Urinary bladder (tissue), 4 donors: ENCODE results near the gene TFEB. TPM values are rescaled to one million over a fixed set of nuclear protein-coding genes. Genes with fewer than 3 reads are reported as not detected.

Source experiments
- DNase-seq: peaks from one replicate; pipeline ENCODE4 v3.0.0-alpha.2; 2015; ENCODE audit errors: extremely low spot score
- H3K27ac ChIP-seq: one replicate; pipeline ENCODE4 v1.5.1; 2013; ENCODE audit warnings: low read depth, mild to moderate bottlenecking, moderate library complexity
- H3K36me3 ChIP-seq: one replicate; pipeline ENCODE4 v1.6.1; 2013; ENCODE audit warnings: mild to moderate bottlenecking, moderate library complexity; ENCODE audit not compliant: insufficient read depth
- H3K4me1 ChIP-seq: one replicate; pipeline ENCODE4 v1.6.1; 2013; ENCODE audit warnings: mild to moderate bottlenecking, moderate library complexity; ENCODE audit not compliant: insufficient read depth
- H3K4me3 ChIP-seq: one replicate; pipeline ENCODE4 v1.5.1; 2013; ENCODE audit warnings: low read depth, low read length
- WGBS: extraction: QIAGEN DNeasy Blood & Tissue Kit; methylation state at CpG from one replicate; pipeline ENCODE4 v1.1.7; 2013; 5-methylcytosine and 5-hydroxymethylcytosine counted together
- polyA plus RNA-seq: library from polyadenylated mRNA; stranded (reverse); fragments of 200-250 nt; gene quantifications from one replicate; pipeline ENCODE4 v1.2.3, GENCODE V29; 2013
- total RNA-seq: library from RNA; depleted of rRNA; stranded (reverse); fragments of >200 nt; gene quantifications from one replicate; pipeline ENCODE4 v1.2.3, GENCODE V29; 2014
- donor health status: healthy with polysubstance abuse.
- donor health status: healthy.

The TFEB gene
- total and polyA plus RNA-seq, 2 donors: 4.3 to 25.4 TPM

- Histone ChIP-seq H3K36me3 (no peaks in the 10 kb centered on the region), H3K27ac (no peak overlapping the region), H3K4me1 (no peaks in the 10 kb centered on the region), H3K4me3 (no peak overlapping the region)
- DNase-seq: no peak
- 94% methylated on average over 6 of the region's 6 CpGs for WGBS
Observed at GRCh38 chr6:41757271-41757670, 21.9 kb upstream of the TFEB start.

- Histone ChIP-seq H3K27ac (no peak overlapping the region), H3K36me3 (no peaks in the 10 kb centered on the region), H3K4me1 (no peaks in the 10 kb centered on the region), H3K4me3 (no peak overlapping the region)
- DNase-seq: no peak
- WGBS: 60% methylated on average over 13 of the region's 13 CpGs
Observed at GRCh38 chr6:41756354-41756753, 20.9 kb upstream of the TFEB start.

DNA sequence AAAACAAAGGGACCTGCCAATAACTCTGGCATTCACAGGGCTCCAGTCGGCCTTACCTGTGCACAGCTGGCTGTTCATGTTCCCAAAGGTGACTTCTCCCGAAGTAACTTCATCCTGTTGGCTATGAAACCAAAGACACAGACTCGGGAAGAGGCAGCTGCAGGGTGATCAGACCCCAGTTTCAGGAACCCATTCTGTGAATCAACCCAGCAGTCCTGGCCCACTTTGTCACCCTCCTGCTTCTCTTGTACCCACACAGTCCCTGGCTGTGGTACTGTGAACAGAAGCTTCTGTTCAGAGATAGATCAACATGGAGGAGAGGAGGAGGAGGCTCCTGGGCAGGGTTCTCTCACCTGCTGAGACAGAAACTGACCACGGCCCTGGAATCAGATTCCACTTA lies 20.5 kb upstream of the TFEB start:
- no peak overlapping the region for H3K4me3 ChIP-seq
- DNase-seq: no peak
- 78% methylated on average over 4 of the region's 4 CpGs for WGBS
- no peak overlapping the region for H3K27ac ChIP-seq
- no peaks in the 10 kb centered on the region for H3K36me3 ChIP-seq
- H3K4me1 ChIP-seq: no peaks in the 10 kb centered on the region

DNA sequence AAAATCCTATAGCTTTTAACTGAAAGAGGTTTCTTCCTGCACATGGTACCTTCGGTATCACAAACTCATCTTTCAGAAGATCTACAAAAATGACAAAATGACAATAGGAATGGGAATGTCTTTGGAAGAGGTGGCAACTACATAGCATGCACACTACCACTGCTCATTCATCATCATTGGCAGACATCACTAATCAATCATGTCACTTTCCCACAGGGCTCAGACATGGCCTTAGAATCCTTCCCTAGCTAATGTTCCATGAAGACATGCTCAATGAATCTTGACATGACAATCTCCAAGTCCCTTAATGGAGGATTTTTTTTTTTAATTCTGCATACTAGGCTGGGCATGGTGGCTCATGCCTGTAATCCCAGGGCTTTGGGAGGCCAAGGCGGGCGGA lies 15.0 kb upstream of the TFEB start:
- Histone ChIP-seq H3K4me3 (no peak overlapping the region), H3K4me1 (no peaks in the 10 kb centered on the region), H3K27ac (no peak overlapping the region), H3K36me3 (no peaks in the 10 kb centered on the region)
- 98% methylated on average over 3 of the region's 3 CpGs for WGBS
- DNase-seq: no peak

GRCh38 chr6:41748542-41748941 lies 13.1 kb upstream of the TFEB start:
- WGBS: 33% methylated on average over 3 of the region's 3 CpGs
- H3K4me3 ChIP-seq: no peak overlapping the region
- no peak for DNase-seq
- no peak overlapping the region for H3K27ac ChIP-seq
- H3K36me3 ChIP-seq: no peaks in the 10 kb centered on the region
- no peaks in the 10 kb centered on the region for H3K4me1 ChIP-seq

DNA sequence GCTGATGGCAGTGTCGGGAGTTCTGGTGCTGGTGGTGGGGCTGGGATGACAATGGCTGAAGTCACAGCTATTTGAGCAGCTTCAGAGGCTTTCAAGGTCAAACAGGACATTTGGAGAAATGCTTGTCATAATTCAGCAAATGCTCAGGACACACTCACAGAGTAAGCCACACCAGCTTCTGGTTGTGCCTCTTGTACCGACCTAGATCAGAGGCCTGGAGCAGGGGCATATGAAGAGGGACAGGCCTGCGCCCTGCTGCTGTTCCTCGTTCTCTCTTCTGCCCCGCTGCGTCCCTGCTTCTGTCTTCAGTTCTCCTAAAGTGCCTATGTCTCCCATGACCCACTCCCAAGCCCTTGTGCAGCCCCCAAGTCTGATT lies 12.7 kb upstream of the TFEB start:
- DNase-seq: no peak
- no peak overlapping the region for H3K27ac ChIP-seq
- WGBS: 94% methylated on average over 6 of the region's 6 CpGs
- H3K4me3 ChIP-seq: no peak overlapping the region
- no peaks in the 10 kb centered on the region for H3K36me3 ChIP-seq
- no peaks in the 10 kb centered on the region for H3K4me1 ChIP-seq

GRCh38 chr6:41747256-41748101 lies 12.1 kb upstream of the TFEB start, which contains the start of gene PGC:
Gene PGC, minus strand, starts transcription at chr6:41747397. Its CDS starts 63 bp downstream, at chr6:41747334.
- Histone ChIP-seq H3K27ac (no peak within 1 kb of the TSS), H3K4me3 (no peak within 1 kb of the TSS), H3K4me1 (no peaks in the 10 kb centered on the region), H3K36me3 (no peaks in the 10 kb centered on the region)
- 89% methylated on average over 15 of the region's 15 CpGs for WGBS
- DNase-seq: no peak

DNA sequence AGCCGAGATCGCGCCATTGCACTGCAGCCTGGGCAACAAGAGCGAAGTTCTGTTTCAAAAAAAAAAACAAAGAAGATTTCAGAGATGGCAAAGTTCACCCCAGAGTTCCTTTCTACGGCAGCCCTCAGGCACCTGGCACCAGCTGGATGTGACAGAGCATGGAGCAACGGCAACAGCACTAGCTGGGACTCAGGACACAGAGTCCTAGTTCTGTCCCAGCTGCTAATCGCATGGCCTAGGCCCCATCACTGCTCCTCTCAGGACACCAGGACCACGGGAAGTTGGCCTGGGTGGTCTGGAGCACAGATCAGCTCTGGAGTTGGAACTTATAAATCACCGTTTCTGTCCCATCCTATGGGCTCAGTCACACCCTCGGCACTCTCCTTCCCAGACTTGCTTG lies 10.7 kb upstream of the TFEB start:
- Histone ChIP-seq H3K4me3 (no peak overlapping the region), H3K27ac (no peak overlapping the region), H3K4me1 (no peaks in the 10 kb centered on the region), H3K36me3 (no peaks in the 10 kb centered on the region)
- WGBS: 92% methylated on average over 10 of the region's 10 CpGs
- DNase-seq: no peak

- WGBS: 87% methylated on average over 7 of the region's 7 CpGs
- no peak for DNase-seq
- H3K4me3 ChIP-seq: no peak overlapping the region
- no peaks in the 10 kb centered on the region for H3K36me3 ChIP-seq
- no peak overlapping the region for H3K27ac ChIP-seq
- H3K4me1 ChIP-seq: no peaks in the 10 kb centered on the region
Observed at GRCh38 chr6:41744236-41744787, 8.9 kb upstream of the TFEB start.

GRCh38 chr6:41743406-41744235 lies 8.2 kb upstream of the TFEB start:
- WGBS: 88% methylated on average over 6 of the region's 6 CpGs
- Histone ChIP-seq H3K36me3 (no peaks in the 10 kb centered on the region), H3K4me3 (no peak overlapping the region), H3K4me1 (no peaks in the 10 kb centered on the region), H3K27ac (no peak overlapping the region)
- no peak for DNase-seq

- no peaks in the 10 kb centered on the region for H3K36me3 ChIP-seq
- H3K4me3 ChIP-seq: no peak overlapping the region
- 87% methylated on average over 20 of the region's 20 CpGs for WGBS
- H3K27ac ChIP-seq: no peak overlapping the region
- no peaks in the 10 kb centered on the region for H3K4me1 ChIP-seq
- DNase-seq: no peak
Observed at GRCh38 chr6:41741625-41742490, 6.5 kb upstream of the TFEB start.

DNA sequence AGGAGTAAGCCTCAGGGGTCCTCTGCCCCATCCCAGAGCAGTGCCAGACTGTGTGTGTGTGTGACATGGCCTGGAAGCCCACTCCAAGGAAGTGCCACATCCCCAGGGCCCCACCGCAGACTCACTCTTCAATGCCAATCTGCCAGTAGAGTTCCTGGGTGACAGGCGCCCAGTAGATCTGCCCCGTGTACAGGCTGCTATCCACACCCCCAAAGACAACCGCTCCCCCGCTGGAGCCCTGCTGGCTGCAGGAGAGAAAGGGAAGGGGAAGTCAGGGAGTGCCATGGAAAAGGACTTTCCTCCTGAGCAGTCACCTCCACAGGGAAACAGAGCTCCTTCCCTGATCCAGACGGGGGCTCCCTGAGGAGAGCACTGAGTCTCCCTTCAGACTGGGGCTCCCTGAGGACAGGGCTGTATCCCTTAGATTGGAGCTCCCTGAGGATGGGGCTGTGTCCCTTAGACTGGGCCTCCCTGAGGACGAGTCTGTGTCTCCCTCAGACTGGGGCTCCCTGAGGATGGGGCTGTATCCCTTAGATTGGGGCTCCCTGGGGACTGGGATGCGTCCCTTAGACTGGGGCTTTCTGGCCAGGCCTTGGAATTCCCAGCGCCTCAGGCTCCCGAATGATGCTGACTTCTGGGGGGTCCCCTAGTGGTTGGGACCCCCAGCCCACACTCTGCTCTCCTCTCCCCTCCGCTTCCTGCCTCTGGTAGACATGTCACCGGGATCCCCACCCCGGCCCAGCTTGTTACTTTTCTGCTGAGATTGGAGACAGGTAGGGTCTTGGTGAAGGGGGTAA lies 5.2 kb upstream of the TFEB start:
- no peak for DNase-seq
- WGBS: 77% methylated on average over 13 of the region's 13 CpGs
- Histone ChIP-seq H3K4me1 (no peaks in the 10 kb centered on the region), H3K36me3 (no peaks in the 10 kb centered on the region), H3K4me3 (no peak overlapping the region), H3K27ac (no peak overlapping the region)
